GM19395 (cell line): ENCODE measurements around the gene CTSD.

ENCODE experiments used
- ATAC-seq: cut with Tn5 transposase; IDR thresholded peaks from one replicate; pipeline ENCODE4 v1.9.1; 2021; ENCODE audit warnings: mild to moderate bottlenecking, moderate library complexity; ENCODE audit not compliant: unreplicated experiment

The CTSD gene

DNA sequence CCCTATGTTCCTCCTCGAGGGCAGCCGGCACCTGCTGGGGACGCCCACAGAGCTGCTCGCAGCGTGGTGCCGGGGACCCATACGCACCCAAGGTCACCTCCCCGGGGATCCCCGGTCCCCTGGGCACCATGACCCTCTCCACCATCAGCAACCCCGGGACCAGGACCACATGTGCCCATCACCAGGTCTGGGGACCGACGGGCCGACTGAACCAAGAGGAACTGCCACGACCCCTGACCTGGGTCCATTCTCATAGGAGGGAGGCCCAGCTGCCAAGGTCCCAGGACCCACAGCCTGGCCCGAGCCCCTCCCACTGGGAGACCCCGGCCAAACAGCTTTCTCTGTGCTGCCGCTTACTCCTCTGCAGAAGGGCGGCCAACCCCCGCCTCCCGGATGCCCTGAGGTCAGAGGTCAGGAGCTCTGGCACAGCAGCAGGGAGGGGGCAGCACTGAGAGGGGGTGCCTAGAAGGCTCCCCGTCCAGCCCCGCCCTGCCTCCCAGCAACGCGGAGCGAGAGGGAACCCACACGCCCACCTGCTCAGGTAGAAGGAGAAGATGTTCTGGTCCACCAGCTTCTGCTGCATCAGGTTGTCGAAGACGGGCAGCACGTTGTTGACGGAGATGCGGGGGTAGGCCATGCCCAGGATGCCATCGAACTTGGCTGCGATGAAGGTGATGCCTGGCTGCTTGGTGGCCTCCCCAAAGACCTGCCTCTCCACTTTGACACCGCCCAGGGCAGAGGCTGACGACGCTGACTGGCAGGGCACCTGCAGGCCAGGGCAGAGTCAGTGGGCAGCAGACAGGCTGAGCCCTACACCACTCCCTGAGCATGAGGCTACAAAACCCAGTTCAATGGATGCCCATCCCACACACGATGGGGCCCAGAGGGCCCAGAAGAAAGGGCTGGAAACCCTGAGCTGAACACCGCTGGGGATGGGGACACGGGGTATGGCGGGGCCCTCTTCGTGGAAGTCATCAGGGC, 6.6 kb downstream of the CTSD start:
- ATAC-seq: no peak

DNA sequence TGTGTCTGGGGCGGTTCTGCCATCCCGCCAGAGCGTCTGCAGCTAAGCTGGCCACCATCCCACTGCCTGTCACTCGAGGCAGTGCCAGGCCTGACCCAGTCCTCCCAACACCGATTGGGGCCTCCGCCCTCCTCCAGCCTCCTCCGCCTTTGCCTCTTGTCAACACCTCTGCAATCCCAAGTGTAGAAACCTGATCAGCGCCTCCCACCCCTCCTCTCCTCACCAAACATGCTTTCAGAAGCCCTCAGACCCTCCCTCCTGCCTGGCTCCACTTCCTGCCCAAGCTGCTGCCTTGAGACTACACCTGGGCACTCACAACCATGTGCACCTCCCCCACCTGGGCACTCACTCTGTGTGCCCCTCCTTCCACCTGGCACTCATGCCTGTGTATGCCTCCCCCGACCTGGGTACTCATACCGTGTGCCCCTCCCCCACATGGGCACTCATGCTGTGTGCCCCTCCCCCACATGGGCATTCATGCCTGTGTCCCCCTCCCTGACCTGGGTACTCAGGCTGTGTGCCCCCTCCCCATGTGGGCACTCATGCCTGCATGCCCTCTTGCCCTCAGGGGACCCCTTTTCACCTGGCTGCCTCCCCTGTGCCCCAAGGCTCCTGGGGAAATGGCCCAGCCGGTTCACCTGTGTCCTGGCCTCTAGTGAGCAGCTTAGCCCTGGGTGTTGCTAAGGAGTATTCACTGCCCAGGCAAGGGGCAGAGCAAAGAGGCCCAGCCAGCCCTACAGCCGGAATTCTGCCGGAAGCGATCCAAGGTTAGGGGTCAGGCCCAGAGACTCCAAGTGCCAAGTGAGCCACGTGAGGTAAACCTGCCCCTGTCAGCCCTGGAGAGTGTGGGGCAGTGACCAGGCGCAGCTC, 7.8 kb downstream of the CTSD start:
- no peak for ATAC-seq

DNA sequence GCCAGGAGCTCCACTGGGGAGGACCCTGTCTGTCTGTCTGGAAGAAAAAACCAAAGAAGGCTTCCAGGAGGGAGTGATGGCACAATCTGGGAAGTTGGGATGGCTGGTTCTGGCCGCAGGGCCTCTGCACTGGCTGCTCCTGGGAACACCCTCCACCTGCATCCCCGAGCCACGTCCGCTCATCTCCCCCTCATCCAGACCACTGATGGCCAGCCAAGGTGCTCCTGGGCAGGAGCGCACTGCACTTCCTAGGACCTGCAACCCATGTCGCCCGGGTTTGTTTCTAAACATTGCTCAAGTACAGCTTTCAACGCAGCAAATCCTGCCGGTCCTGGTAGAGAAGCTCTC, 8.4 kb downstream of the CTSD start:
- no peak for ATAC-seq

DNA sequence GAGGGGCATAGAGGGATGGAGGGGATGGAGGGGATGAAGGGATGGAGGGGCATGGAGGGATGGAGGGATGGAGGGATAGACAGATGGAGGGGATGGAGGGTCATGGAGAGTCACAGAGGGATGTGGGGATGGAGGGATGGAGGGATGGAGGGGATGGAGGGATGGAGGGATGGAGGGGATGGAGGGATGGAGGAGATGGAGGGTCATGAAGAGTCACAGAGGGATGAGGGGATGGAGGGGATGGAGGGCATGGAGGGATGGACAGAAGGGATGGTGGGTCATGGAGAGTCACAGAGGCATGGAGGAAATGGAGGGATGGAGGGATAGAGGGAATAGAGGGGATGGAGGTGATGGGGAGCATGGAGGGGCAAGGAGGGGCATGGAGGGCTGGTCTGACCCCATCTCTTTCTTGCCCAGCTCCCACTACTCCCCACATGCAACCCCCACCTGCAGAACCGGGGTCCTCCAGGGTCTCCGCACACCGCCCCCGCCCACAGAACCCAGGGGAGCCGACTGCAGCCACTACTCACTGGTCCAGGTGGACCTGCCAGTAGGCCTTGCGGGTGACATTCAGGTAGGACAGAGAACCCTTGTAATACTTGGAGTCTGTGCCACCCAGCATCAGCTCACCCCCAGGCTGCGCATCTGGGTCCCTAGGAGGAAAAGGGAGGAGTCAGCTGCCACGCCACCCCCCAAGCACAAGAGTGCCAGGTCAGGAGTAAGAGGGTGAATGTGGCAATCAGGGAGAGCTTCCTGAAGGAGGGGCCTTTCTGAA, 9.2 kb downstream of the CTSD start:
- no peak for ATAC-seq

DNA sequence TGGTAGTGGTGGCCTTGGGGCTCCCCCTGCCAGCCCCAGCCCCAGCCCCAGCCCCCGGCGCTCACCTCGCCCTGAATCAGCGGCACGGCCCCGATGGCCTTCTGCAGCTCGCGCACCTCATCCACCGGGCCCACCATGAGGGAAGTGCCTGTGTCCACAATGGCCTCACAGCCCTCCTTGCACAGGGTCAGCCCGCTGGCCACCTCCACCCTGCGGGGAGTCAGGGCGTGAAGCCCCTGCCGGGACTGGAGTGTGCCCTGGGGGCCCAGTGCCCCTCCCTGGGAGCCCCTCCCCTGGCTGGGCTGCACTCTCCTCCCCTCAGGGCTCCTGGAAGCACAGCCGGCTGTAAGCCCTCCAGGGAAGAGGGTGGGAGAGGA, 9.8 kb downstream of the CTSD start:
- ATAC-seq: no peak

DNA sequence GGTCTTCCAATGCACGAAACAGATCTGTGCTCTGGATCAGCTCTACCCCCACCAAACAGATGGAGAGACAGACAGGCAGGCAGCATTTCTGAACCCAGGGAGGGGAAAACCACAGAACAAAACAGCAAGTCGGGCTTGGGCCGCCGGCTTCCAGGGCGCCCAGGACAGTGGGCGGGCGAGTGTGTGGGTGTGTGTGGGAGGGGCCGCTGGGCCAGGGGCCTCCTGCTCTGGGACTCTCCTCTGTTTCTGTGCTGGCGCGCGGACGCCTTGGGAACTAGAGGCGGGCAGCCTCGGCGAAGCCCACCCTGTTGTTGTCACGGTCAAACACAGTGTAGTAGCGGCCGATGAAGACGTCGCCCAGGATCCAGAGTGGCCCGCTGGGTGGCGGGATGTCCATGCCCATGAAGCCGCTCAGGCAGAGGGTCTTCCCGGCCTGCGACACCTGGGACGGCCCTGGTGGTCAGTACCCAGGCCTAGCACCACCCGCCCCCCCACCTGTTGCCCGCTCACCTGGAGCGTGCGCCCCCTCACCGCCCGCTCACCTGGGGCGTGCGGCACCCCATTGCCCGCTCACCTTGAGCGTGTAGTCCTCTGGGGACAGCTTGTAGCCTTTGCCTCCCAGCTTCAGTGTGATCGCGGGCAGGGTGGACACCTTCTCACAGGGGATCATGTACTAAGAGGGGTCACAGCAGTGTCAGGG, 10.3 kb downstream of the CTSD start:
- ATAC-seq: no peak

DNA sequence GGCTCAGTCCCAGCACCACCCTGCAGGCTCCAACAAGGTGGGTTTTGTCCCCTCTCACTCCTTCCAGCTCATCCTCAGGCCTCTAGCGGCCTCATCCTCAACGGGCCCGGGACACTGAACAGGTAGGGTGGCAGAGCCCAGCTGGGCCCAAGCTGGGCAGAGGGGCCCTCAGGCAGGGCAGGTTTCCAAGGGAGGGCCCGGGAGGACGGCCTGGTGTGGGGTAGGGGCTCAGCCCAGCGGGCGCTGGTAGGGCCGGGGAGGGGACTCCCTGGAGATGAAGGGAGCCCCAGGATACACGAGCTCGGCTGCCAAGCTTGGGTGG, 10.9 kb downstream of the CTSD start:
- ATAC-seq: no peak

DNA sequence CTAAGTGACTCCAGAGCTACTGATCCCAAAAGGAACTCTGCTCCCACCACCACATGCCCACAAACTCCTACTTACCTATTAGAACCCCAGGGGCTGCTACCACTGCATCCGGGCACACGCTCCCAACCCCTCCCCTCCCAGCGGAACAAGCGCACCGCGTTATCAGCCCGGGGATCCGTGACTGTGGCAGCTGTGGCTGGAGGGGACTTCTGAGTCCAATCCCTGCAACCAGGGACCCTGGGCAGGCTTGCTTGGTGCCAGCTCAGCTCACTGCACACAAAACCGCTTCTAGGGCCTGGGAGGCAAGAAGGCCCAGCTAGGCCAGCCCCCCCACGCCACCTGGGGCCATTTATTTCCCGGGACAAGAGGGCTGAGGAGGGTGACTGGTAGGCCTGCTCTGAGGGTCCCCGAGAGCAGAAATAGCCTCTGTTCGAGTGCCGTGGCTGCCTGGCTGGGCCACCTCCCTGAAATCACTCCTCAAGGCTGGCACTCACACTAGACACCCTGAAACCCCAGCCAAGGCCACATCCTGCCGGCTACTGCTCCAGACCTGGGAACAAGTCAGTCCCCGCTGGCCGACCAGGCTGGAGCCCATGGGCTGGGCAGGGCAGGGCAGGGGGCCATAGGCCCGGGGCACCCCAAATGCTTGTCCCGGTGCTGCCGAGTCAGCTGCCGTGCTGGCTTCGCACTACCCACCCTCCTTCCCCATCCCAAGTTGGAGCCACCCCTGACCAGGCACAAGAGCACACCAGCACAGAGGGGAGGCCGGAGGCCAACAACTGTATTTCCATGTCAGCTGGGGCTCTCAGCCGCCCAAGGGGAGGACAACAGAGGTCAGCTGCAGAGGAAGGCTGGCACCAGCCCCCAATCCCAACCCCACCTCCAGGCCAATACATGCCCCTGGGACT, 11.5 kb downstream of the CTSD start:
- no peak for ATAC-seq

DNA sequence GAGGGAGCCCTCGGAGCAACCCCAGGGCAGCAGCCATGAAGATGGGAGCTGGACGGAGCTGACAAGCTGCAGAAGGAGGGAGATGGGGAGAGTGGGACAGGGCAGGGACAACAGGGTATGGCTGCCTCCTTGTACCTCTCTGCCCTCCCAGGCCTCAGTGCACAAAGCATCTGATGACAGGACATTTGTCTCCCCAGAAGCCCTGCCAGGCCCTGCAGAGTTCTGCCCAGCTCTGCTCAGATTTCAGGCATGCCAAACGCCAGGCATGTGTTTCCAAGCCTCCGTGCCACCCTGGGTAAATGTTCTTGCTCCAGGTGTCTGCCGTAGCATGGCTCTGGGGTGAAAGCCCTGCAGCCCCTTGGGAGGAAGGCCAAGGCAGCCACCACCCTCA, 12.2 kb downstream of the CTSD start:
- no peak for ATAC-seq

DNA sequence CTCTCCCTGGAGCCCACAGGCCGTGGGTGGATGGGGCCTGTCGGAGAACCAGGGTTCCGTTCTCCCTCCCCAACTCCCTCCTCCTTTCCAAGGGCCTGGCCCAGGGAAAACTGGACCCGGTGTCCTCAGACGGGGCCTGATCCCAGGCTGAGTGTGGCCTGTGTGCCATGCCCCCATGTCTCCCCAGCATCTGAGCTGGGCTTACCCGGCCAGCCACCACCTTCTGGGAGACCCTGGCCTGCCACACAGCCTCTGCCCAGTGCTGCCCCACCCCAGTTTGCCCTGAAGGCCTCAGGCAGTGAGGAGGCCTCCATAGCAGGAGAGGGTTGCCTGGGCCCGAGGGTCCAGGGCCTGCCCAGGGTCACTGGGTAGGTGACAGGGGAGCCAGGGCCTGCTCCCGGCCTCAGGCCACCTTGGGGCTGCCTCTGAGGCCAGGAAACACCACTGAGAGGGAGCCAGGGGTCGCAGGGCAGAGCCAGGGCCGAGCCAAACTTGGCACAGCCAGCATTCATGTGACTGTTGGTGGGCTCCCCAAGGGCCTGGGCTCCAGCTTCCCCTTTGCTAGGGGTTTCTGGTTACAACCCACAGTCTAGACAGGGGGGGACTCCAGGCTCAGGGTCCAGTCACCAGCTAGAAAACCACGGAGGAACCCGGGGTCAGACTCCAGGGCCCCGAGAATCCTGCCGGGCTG, 12.7 kb downstream of the CTSD start:
- ATAC-seq: no peak

DNA sequence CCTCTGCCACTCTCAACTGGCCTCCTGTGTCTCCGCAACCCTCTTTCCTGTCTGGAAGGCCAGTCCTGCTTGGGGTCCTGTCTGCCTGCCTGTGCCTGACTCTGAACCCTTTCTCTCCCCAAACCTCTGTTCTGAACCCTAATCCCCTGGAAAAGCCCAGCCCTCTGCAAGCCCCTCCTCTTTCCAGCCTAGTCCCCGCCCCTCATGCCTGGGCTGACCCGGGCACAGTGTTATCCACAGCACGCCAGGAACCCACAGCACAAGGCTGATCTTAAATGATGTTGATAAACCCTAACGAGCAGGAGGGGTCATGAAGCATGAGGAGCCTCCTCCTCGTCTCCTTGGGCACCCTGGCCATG, 13.3 kb downstream of the CTSD start, which contains the start of gene IFITM10:
Gene IFITM10, minus strand, starts transcription at position 115 of the 359 bp plus-strand sequence. CDS start 153 bp downstream, outside the sequence.
- ATAC-seq: no peak

DNA sequence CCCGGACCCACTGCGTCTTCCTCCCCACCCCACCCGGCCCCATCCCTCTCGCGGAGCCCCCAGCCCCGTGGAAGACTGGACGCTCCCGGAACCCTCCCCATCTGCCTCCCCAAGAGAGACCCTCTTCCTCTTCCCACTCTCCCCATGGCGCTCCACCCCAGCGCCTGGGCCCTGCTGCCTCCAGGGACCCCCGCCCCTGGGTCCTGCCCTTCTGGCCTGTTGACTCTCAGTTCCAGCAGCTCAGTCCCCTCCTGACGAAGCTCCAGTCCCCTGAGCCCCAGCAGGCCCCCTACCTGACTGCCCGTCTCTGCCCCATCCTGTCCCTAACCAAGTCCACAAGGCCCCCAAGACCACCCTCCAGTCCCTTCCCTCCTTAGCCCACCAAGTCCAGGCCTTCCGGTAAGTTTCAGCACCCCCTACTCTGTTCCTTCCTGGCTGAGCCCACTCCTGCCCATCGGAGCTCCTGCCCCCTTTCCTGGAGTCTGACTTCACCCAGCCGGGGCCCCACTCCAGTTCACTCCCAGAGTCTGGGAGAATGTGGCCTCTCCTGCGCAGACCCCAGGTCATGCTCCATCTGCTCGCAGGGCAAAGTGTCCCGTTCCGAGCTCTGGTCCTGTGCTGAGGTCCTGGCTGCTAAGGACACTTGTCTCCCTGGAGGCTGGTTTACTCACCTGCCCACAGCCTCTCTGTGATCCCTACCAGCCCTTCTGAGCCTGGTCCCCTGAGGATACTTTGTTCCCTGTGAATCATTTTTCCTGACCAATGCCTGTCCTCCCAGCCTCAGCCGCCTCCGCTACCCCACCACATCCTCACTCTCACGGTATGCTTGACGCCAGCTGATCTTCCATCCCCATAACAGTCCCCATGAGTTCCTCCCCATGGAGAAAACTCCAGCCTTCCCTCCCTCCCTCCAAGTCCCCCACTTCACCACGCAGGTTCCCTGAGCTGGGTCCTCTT, 14.1 kb downstream of the CTSD start:
- ATAC-seq: no peak

DNA sequence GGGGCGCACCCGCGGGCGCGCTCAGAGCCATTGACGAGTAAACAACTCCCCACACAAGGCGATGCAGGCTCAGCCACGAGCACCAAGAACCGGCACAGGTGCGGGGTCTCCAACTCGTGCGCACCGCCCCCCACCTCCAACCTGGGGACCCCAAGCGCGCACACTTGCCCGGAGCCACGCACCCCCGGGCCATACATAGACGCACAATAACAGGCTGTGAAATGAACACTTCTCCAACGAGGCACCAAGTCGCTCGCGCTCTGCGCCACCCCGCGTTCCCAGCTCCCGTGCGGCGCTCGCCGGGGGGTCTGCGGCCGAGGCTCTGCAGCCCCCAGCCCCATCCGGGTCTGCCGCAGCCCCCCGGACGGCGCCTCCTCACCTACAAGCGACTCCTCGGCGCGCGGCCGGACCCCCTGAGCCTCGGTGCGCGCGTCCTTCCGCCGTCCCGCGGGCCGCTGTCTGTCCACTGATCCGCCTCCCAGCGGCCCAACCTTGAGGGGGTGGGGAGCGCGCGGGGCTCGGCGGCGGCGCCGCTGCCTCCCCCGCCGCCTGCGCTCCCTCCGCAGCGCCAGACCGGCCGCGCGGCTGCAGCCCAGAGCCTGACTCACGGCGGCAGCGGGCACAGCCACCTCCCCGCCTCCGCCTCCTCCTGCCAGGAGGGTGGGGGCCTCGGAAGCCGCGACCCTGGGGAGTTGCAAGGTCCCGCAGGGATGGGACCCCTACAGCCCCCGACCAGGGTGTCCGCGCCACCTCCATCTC, 14.9 kb downstream of the CTSD start:
- ATAC-seq: no peak

DNA sequence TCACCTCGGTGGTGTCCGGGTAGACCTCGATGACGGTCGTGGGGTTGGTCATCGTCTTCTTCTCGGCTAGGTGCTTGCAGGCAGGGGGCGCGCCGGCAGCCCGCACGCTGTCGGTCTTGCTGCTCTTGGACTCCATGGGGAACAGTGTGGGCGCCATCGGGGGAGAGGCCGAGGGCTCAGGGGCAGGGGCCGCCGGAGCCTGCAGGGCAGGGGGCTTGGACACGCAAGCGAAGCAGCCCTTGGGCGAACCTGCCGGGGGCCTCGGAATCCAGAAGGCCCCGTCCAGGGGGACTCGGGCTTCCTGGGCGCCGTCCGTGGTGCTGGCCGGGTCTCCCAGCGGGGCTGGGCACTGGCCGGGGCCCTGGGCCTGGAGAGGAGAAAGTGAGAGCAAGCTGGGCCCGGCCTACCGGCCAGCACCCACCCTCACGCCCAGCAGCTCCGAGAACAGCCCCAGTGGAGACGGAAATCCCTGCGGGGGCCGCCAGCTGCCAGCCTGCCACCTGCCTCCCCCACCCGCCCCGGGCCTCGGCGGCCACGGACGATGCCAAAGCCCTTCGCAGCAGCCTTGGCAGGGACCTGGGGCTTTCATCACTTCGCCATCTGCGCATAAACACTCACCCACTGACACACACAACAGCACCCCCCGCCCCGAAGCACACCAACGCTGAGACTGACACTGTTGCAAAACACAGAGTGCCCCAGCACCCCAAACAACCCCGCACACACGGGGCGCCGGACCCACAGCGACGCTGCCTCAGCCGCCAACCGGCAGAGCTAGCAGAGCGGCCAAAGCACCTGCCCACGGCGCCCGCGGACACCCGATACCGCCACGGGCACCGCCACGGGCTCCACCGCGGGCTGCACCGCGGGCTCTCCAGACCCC, 15.7 kb downstream of the CTSD start:
- ATAC-seq: no peak

DNA sequence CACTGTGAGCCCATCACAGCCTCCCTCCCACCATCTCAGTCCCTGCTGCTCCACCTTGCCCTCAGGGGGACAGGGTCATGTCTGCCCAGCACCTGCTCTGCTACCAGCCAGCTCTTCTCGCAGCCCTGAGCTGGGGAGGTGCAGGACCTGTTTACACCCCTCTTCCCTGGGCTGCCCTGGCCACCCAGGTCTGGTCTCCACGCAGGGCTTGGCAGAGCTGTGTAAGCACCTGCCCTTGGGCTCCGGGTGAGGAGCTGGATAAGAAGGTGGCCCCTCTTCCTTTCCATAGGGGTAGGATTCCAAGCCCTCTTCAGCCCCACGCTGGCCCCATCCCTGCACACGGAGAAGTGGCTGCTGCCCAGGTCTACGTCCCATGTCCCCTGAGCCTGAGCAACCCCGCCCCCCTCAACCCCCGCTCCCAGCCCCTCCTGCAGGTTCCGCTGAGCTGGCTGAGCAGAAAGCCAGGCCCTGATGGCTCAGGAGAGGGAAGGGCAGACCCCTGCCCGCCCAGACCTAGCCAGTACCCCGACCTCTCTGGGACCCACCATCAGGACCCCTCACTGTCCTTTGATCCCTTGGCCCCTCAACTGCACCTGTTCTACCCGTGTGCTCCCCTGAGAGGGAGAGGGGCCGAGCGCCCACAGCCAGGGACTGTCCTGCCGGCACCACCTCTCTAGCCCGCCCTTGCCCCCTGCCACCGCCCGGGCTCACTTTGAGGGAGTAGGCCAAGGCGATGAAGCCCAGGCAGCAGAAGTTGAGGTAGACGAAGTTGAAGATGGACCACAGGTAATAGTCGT, 16.6 kb downstream of the CTSD start:
- no peak for ATAC-seq
